Astrocyte (in vitro differentiated cells and primary cell): ENCODE measurements around the gene MTUS2. TPM values are rescaled to one million over a fixed set of nuclear protein-coding genes. Genes with fewer than 3 reads are reported as not detected.

ENCODE experiments used
- DNase-seq: peaks from one replicate; pipeline ENCODE4 v3.0.0-alpha.2; 2010; ENCODE audit warnings: low read depth
- FAIRE-seq: peaks from 2 replicates; lab custom pipeline; 2011; peaks lifted over from hg19 to GRCh38; lab: Jason Lieb, UNC
- H2AFZ ChIP-seq: 2 replicates; pipeline ENCODE4 v1.6.0; 2012; ENCODE audit warnings: low read depth, low read length, inconsistent platforms
- H3K27ac ChIP-seq: 2 replicates; pipeline ENCODE4 v1.5.1; 2011; ENCODE audit warnings: low read depth, low read length, inconsistent platforms
- H3K27me3 ChIP-seq: 2 replicates; pipeline ENCODE4 v1.6.0; 2011; ENCODE audit warnings: low read length, inconsistent platforms; ENCODE audit not compliant: insufficient read depth
- H3K36me3 ChIP-seq: 2 replicates; pipeline ENCODE4 v1.5.1; 2011; ENCODE audit warnings: low read length, inconsistent platforms; ENCODE audit not compliant: insufficient read depth
- H3K4me1 ChIP-seq: 2 replicates; pipeline ENCODE4 v1.5.1; 2011; ENCODE audit warnings: low read length, inconsistent platforms; ENCODE audit not compliant: insufficient read depth
- H3K4me2 ChIP-seq: 2 replicates; pipeline ENCODE4 v1.6.0; 2012; ENCODE audit warnings: low read length, inconsistent platforms
- H3K4me3 ChIP-seq: 2 replicates; pipeline ENCODE4 v1.5.1; 2011; ENCODE audit warnings: low read depth, mild to moderate bottlenecking, low read length, inconsistent platforms; ENCODE audit not compliant: insufficient read depth
- H3K79me2 ChIP-seq: 2 replicates; pipeline ENCODE4 v1.6.0; 2012; ENCODE audit warnings: mild to moderate bottlenecking, low read length, inconsistent platforms; ENCODE audit not compliant: insufficient read depth
- H3K9ac ChIP-seq: 2 replicates; pipeline ENCODE4 v1.6.0; 2012; ENCODE audit warnings: mild to moderate bottlenecking, low read length, inconsistent platforms
- H3K9me3 ChIP-seq: 2 replicates; pipeline ENCODE4 v1.5.1; 2012; ENCODE audit warnings: low read depth, mild to moderate bottlenecking, low read length, inconsistent platforms; ENCODE audit not compliant: insufficient read depth
- H4K20me1 ChIP-seq: 2 replicates; pipeline ENCODE4 v1.6.0; 2012; ENCODE audit warnings: low read length, inconsistent platforms; ENCODE audit not compliant: insufficient read depth
- H3K27ac Mint-ChIP-seq: one replicate; pipeline ENCODE4 v1.8.0; 2021; ENCODE audit warnings: mild to moderate bottlenecking, mixed read lengths; ENCODE audit not compliant: unreplicated experiment
- H3K27me3 Mint-ChIP-seq: one replicate; pipeline ENCODE4 v1.8.0; 2021; ENCODE audit warnings: low read depth, mixed read lengths; ENCODE audit not compliant: unreplicated experiment
- H3K36me3 Mint-ChIP-seq: one replicate; pipeline ENCODE4 v1.8.0; 2021; ENCODE audit warnings: low read depth, mixed read lengths; ENCODE audit not compliant: unreplicated experiment
- H3K4me1 Mint-ChIP-seq: one replicate; pipeline ENCODE4 v1.8.0; 2021; ENCODE audit warnings: low read depth, mixed read lengths; ENCODE audit not compliant: unreplicated experiment
- H3K4me3 Mint-ChIP-seq: one replicate; pipeline ENCODE4 v1.8.0; 2021; ENCODE audit warnings: mild to moderate bottlenecking, moderate library complexity, mixed read lengths; ENCODE audit not compliant: unreplicated experiment
- H3K9me3 Mint-ChIP-seq: one replicate; pipeline ENCODE4 v1.8.0; 2021; ENCODE audit warnings: mild to moderate bottlenecking, mixed read lengths; ENCODE audit not compliant: unreplicated experiment
- CTCF ChIP-seq: IDR thresholded peaks from 2 replicates; pipeline ENCODE4 v1.5.1; 2011; ENCODE audit warnings: low read depth, mild to moderate bottlenecking, inconsistent platforms, low read length, moderate library complexity; ENCODE audit not compliant: insufficient read depth
- EZH2 ChIP-seq: IDR thresholded peaks from 2 replicates; pipeline ENCODE4 v1.6.1; 2012; ENCODE audit warnings: mild to moderate bottlenecking, low read length, inconsistent platforms; ENCODE audit not compliant: insufficient read depth
- total RNA-seq: library from RNA; stranded (reverse); gene quantifications from 2 replicates; pipeline ENCODE4 v1.2.1, GENCODE V29; 2021

MTUS2 gene
- total RNA-seq, 1 donor from 2014 or later = 0.50 TPM

GRCh38 chr13:29542381-29542780 is 722.2 kb downstream of the MTUS2 start:
- TF ChIP-seq EZH2 (no peak), CTCF (no peak)
- no peak overlapping the region for H3K9ac ChIP-seq
- Mint-ChIP-seq H3K4me1 (peaks cover 31% of the 10 kb centered on the region), H3K36me3 (peaks cover 21% of the 10 kb centered on the region), H3K4me3 (no peak overlapping the region), H3K27ac (peak overlapping the region; percentile 35), H3K9me3 (no peaks in the 10 kb centered on the region), H3K27me3 (no peaks in the 10 kb centered on the region)
- H3K9me3 ChIP-seq = no peaks in the 10 kb centered on the region
- no peak for DNase-seq
- H3K27ac ChIP-seq = no peak overlapping the region
- no peaks in the 10 kb centered on the region for H3K27me3 ChIP-seq
- peaks cover 19% of the 10 kb centered on the region for H3K36me3 ChIP-seq
- no peak overlapping the region for H3K4me3 ChIP-seq
- H3K79me2 ChIP-seq = peaks cover 99% of the 10 kb centered on the region
- FAIRE-seq = no peak
- H2AFZ ChIP-seq = no peak overlapping the region
- no peak overlapping the region for H3K4me2 ChIP-seq
- H3K4me1 ChIP-seq = peaks cover 34% of the 10 kb centered on the region
- H4K20me1 ChIP-seq = peaks cover 87% of the 10 kb centered on the region

- H4K20me1 ChIP-seq = peaks cover 87% of the 10 kb centered on the region
- peak overlapping the region; percentile 17 for H3K9ac ChIP-seq
- peaks cover 29% of the 10 kb centered on the region for H3K4me1 Mint-ChIP-seq
- peak; percentile 19 for TF ChIP-seq CTCF
- TF ChIP-seq EZH2 = no peak
- H3K27me3 Mint-ChIP-seq = no peaks in the 10 kb centered on the region
- H3K79me2 ChIP-seq = peaks cover 99% of the 10 kb centered on the region
- H3K4me1 ChIP-seq = peaks cover 37% of the 10 kb centered on the region
- H3K27ac ChIP-seq = peak overlapping the region; percentile 30
- H3K4me2 ChIP-seq = peak overlapping the region; percentile 20
- H3K36me3 ChIP-seq = peaks cover 24% of the 10 kb centered on the region
- H3K27me3 ChIP-seq = no peaks in the 10 kb centered on the region
- H2AFZ ChIP-seq = no peak overlapping the region
- H3K9me3 Mint-ChIP-seq = no peaks in the 10 kb centered on the region
- DNase-seq (peak; percentile 68), FAIRE-seq (no peak)
- H3K36me3 Mint-ChIP-seq = peaks cover 25% of the 10 kb centered on the region
- no peak overlapping the region for H3K4me3 Mint-ChIP-seq
- no peaks in the 10 kb centered on the region for H3K9me3 ChIP-seq
- H3K27ac Mint-ChIP-seq = peak overlapping the region; percentile 92
- no peak overlapping the region for H3K4me3 ChIP-seq
Measured at GRCh38 chr13:29543230-29544215, 723.4 kb downstream of the MTUS2 start.

- Histone ChIP-seq H3K27ac (no peak overlapping the region), H3K9me3 (no peaks in the 10 kb centered on the region), H3K27me3 (no peaks in the 10 kb centered on the region), H3K4me2 (no peak overlapping the region), H3K79me2 (peaks cover 94% of the 10 kb centered on the region), H3K4me3 (no peak overlapping the region), H4K20me1 (peaks cover 80% of the 10 kb centered on the region), H3K4me1 (peaks cover 38% of the 10 kb centered on the region), H3K9ac (no peak overlapping the region), H3K36me3 (peaks cover 27% of the 10 kb centered on the region), H2AFZ (no peak overlapping the region)
- H3K36me3 Mint-ChIP-seq = peaks cover 37% of the 10 kb centered on the region
- FAIRE-seq = no peak
- H3K27me3 Mint-ChIP-seq = no peaks in the 10 kb centered on the region
- no peak overlapping the region for H3K27ac Mint-ChIP-seq
- H3K4me3 Mint-ChIP-seq = no peak overlapping the region
- TF ChIP-seq CTCF (no peak), EZH2 (no peak)
- DNase-seq = no peak
- peaks cover 1% of the 10 kb centered on the region for H3K9me3 Mint-ChIP-seq
- peaks cover 23% of the 10 kb centered on the region for H3K4me1 Mint-ChIP-seq
Measured at GRCh38 chr13:29545988-29546387, 725.8 kb downstream of the MTUS2 start.
